Thyroid gland (tissue), 4 donors: ENCODE results near the gene UBALD2. TPM values are rescaled to one million over a fixed set of nuclear protein-coding genes. Genes with fewer than 3 reads are reported as not detected.
"Not testable (repeated sequence)": the region's sequence is repeated elsewhere in the genome, so short reads cannot be mapped to it uniquely, and the experiment has no call there.

Source experiments
- DNase-seq, 2 donors: peaks; one replicate each; pipeline ENCODE4 v3.0.0-alpha.2; 2019
- H3K27ac ChIP-seq, 3 donors: fragments of 200-600 bp; sonication (generic); 1 replicate in 2 of 3; 2 replicates in 1 of 3; pipeline ENCODE4 v1.5.1; 2016 to 2019; ENCODE audit warnings: mild to moderate bottlenecking in 1 of 3, moderate library complexity in 1 of 3
- H3K27me3 ChIP-seq: fragments of 200-600 bp; sonication (generic); one replicate; pipeline ENCODE4 v1.5.1; 2019
- H3K36me3 ChIP-seq, 2 donors: fragments of 200-600 bp; sonication (generic); one replicate each; pipeline ENCODE4 v1.5.1; 2016 to 2019
- H3K4me1 ChIP-seq, 2 donors: fragments of 200-600 bp; sonication (generic); one replicate each; pipeline ENCODE4 v1.5.1; 2017 to 2019
- H3K4me3 ChIP-seq, 3 donors: fragments of 200-600 bp; sonication (generic); replicated peaks in 1 of 3; 1 replicate in 2 of 3; 2 replicates in 1 of 3; pipeline ENCODE4 v1.5.1; 2016; ENCODE audit warnings: mild to moderate bottlenecking in 1 of 3
- H3K9me3 ChIP-seq: fragments of 200-600 bp; sonication (generic); one replicate; pipeline ENCODE4 v1.5.1; 2017
- POLR2A ChIP-seq, 2 donors: fragments of 450-650 bp; IDR thresholded peaks; one replicate each; pipeline ENCODE4 v1.6.1; 2017; ENCODE audit warnings: antibody characterized with exemption in 2 of 2, mild to moderate bottlenecking in 2 of 2, moderate library complexity in 1 of 2
- WGBS, 2 donors: methylation state at CpG; one replicate each; pipeline ENCODE4 v1.1.5; 2017; 5-methylcytosine and 5-hydroxymethylcytosine counted together
- intact Hi-C: fragments of 100-400 bp; cut with DNase I; formaldehyde crosslinking; loops from one replicate; pipeline ENCODE4 v1.15.1; 2023
- total RNA-seq, 4 donors: library from RNA; depleted of rRNA; stranded (reverse); fragments of >200 nt; gene quantifications; one replicate each; pipeline ENCODE4 v1.2.3, GENCODE V29; 2016
- TF ChIP-seq, protein P1 (sequence below), 6 experiments: fragments of 200-600 bp in 3 of 6; fragments of 450-650 bp in 3 of 6; sonication (generic) in 3 of 6; IDR thresholded peaks; one replicate each; pipeline ENCODE4 v1.5.1; 2016 to 2019; ENCODE audit warnings: antibody characterized with exemption in 6 of 6, mild to moderate bottlenecking in 2 of 6, inconsistent platforms in 1 of 6, moderate library complexity in 1 of 6

Gene UBALD2
- total RNA-seq, 4 donors from 2014 or later = 9.8 to 54.2 (median 22.9) TPM

DNA sequence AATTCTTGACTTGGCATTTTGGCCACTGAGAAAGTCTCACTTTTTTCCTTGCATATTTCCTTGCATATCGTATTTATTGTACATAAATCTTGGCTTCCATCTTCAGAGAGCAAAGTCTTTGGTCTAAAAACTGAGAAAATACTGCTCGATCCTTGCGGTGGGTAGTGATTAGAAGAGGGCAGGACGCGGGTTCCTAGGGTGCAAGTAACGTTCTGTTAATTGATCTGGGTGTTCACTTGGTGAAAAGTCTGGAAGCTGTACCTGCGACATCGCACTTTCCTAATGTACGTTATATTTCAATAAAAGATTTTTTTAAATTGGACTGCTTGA is 758 bp upstream of the UBALD2 start:
- H3K4me3 ChIP-seq = no peak overlapping the region
- no peaks in the 10 kb centered on the region for H3K9me3 ChIP-seq
- 55 to 61% methylated on average over 9 of the region's 9 CpGs for WGBS, 2 donors
- H3K27ac ChIP-seq = peak overlapping the region; percentile 18 to 32 (median 21)
- intact Hi-C loops = no loop called here
- TF ChIP-seq, protein P1, sequence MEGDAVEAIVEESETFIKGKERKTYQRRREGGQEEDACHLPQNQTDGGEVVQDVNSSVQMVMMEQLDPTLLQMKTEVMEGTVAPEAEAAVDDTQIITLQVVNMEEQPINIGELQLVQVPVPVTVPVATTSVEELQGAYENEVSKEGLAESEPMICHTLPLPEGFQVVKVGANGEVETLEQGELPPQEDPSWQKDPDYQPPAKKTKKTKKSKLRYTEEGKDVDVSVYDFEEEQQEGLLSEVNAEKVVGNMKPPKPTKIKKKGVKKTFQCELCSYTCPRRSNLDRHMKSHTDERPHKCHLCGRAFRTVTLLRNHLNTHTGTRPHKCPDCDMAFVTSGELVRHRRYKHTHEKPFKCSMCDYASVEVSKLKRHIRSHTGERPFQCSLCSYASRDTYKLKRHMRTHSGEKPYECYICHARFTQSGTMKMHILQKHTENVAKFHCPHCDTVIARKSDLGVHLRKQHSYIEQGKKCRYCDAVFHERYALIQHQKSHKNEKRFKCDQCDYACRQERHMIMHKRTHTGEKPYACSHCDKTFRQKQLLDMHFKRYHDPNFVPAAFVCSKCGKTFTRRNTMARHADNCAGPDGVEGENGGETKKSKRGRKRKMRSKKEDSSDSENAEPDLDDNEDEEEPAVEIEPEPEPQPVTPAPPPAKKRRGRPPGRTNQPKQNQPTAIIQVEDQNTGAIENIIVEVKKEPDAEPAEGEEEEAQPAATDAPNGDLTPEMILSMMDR (IDR thresholded peaks at IDR 0.05) = no peak
- TF ChIP-seq POLR2A (IDR thresholded peaks at IDR 0.05) = no peak
- H3K36me3 ChIP-seq = peaks cover 0 to 4% of the 10 kb centered on the region in 2 donors
- no peak for DNase-seq
- H3K27me3 ChIP-seq = no peaks in the 10 kb centered on the region
- H3K4me1 ChIP-seq = peaks cover 33 to 63% of the 10 kb centered on the region in 2 donors

DNA sequence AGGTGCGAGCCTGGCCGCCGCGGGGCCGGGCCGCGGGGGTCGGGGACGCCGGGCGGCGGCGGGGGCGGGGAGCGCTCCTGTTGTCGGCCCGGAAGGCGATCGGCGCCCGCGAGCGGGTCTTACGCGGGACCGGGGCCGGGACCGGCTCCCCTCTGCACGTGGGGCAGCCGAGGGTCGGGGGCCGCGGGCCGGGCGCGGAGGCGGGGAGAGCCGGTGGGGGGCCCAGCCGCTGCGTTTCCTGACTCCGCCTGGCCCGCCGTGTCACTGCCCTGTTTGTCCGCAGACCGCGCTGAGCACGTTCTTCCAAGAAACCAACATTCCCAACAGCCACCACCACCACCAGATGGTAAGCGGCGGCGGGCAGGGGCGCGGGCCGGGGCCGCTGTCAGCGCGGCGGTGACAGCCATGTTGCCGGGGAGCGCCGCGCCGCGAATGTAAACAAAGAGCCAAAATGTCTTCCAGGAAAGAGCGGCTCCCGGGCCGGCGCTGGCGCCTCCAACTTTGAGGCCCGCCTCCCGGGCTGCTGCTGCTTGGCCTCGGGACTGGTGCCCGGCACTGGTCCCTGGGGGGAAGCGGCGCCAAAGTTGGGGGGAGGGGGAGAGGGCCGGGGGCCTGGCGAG is 586 bp downstream of the UBALD2 start:
- Histone ChIP-seq H3K4me3 (peak overlapping the region; percentile 84 to 100 (median 97)), H3K27ac (peak overlapping the region; percentile 89 to 98 (median 95)), H3K9me3 (no peaks in the 10 kb centered on the region), H3K36me3 (peaks cover 9 to 13% of the 10 kb centered on the region in 2 donors), H3K27me3 (no peaks in the 10 kb centered on the region), H3K4me1 (peaks cover 33 to 57% of the 10 kb centered on the region in 2 donors)
- peak; percentile 65 for DNase-seq
- TF ChIP-seq, protein P1 (IDR thresholded peaks at IDR 0.05) = no peak
- TF ChIP-seq POLR2A (IDR thresholded peaks at IDR 0.05) = peak in 1 of 2 donors; percentile 42
- 0 to 1% methylated on average over 13 to 30 of the region's 76 CpGs for WGBS, 2 donors
- intact Hi-C loops = no loop called here

DNA sequence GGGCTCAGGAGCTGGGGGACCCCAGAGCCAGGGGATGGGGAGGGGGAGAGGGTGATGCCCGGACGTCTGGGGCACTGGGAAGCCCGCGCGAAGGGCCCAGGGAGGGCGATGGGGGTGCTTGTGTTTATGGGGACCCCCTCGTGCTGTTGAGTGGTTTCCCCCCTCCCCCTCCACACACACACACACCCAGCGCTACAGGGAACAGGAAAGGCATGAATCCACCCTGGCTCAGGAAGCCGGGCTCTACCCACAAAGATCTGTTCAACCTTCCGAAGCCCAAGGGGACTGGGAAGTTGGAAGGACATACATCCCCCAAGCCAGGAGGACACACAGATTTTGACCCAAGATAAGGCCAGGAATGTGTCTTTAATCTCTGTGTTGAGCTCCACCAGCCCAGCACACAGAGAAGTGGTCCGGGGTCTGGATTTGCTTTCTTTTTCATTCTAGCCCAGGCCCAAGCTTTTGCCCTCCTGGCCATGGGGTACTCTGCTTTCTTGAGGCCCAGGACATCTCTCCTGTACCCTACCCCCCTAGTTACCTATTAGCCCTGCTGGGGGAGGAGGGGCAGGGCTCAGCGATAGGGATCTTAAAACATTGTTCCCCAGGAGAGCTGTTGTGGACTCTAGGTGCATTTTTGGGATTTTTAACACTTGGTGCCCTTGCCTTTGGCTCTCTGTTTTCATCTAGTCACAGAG is 1.2 kb downstream of the UBALD2 start:
- intact Hi-C loops = no loop called here
- peak; percentile 35 to 45 for DNase-seq
- peak overlapping the region; percentile 84 to 100 (median 97) for H3K4me3 ChIP-seq
- TF ChIP-seq POLR2A (IDR thresholded peaks at IDR 0.05) = no peak
- TF ChIP-seq, protein P1 (IDR thresholded peaks at IDR 0.05) = no peak
- H3K27me3 ChIP-seq = no peaks in the 10 kb centered on the region
- peaks cover 9 to 14% of the 10 kb centered on the region in 2 donors for H3K36me3 ChIP-seq
- no peaks in the 10 kb centered on the region for H3K9me3 ChIP-seq
- 1 to 12% methylated on average over 5 to 11 of the region's 12 CpGs for WGBS, 2 donors
- H3K4me1 ChIP-seq = peaks cover 37 to 62% of the 10 kb centered on the region in 2 donors
- H3K27ac ChIP-seq = peak overlapping the region; percentile 89 to 98 (median 95)

DNA sequence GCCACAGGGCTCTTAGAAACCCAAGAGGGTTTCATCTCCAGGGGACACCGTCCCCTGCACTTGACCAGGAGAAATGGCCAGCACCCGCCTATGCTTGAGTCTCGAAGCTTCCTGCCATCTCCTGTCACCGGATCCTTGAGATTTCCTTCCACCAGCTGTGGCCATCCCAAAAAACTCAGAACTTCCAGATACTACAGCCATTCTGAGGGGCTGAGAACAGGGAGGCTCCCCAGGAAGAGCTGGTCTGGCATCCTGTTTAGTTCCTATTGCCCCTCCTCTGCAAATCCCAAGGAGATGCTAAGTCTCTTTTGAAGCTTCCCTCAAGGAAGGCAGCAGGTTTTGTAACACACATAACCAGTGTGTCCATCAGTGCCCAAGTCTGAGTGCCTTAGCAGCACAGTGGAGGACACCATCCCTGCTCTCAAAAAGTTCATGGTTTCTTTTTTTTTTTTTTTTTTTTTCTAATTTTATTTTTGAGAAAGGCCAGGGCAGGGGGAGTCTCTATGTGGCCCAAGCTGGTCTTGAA is 2.0 kb downstream of the UBALD2 start:
- Histone ChIP-seq H3K36me3 (peaks cover 9 to 14% of the 10 kb centered on the region in 2 donors), H3K27ac (peak overlapping the region in 2 of 3 donors; percentile 89 to 95), H3K4me1 (peaks cover 44 to 69% of the 10 kb centered on the region in 2 donors), H3K27me3 (no peaks in the 10 kb centered on the region), H3K4me3 (peak overlapping the region in 1 of 3 donors; percentile 100), H3K9me3 (no peaks in the 10 kb centered on the region)
- intact Hi-C loops = no loop called here
- DNase-seq = no peak
- WGBS, 2 donors = 82 to 83% methylated on average over 4 of the region's 4 CpGs
- no peak for TF ChIP-seq POLR2A (IDR thresholded peaks at IDR 0.05)
- TF ChIP-seq, protein P1 (IDR thresholded peaks at IDR 0.05) = no peak

DNA sequence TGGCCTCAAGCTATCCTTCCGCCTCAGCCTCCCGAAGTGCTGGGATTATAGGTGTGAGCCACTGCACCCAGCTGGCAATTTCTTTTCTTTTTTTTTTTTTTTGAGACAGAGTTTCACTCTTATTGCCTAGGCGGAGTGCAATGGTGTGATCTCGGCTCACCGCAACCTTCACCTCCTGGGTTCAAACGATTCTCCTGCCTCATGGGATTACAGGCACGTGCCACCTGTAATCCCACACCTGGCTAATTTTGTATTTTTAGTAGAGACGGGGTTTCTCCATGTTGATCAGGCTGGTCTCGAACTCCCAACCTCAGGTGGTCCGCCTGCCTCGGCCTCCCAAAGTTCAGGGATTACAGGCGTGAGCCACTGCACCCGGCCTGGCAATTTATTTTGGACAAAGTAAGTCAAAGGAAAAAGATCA is 2.4 kb downstream of the UBALD2 start:
- peak overlapping the region; percentile 47 to 95 (median 89) for H3K27ac ChIP-seq
- DNase-seq, intact Hi-C loops, H3K4me3 ChIP-seq, H3K9me3 ChIP-seq, H3K27me3 ChIP-seq: not testable (repeated sequence)
- peaks cover 49 to 72% of the 10 kb centered on the region in 2 donors for H3K4me1 ChIP-seq
- 74 to 89% methylated on average over 13 of the region's 13 CpGs for WGBS, 2 donors
- peaks cover 9 to 14% of the 10 kb centered on the region in 2 donors for H3K36me3 ChIP-seq
